ENCODE data around the gene PLN. TPM values are rescaled to one million over a fixed set of nuclear protein-coding genes. Genes with fewer than 3 reads are reported as not detected.

PLN gene
- total and polyA plus RNA-seq, 10 of the 15 experiments (the other 5 are each of a cell fraction or from before 2014, with no cell fraction given) = 0.16 to 0.44 TPM; not detected in 8

DNA sequence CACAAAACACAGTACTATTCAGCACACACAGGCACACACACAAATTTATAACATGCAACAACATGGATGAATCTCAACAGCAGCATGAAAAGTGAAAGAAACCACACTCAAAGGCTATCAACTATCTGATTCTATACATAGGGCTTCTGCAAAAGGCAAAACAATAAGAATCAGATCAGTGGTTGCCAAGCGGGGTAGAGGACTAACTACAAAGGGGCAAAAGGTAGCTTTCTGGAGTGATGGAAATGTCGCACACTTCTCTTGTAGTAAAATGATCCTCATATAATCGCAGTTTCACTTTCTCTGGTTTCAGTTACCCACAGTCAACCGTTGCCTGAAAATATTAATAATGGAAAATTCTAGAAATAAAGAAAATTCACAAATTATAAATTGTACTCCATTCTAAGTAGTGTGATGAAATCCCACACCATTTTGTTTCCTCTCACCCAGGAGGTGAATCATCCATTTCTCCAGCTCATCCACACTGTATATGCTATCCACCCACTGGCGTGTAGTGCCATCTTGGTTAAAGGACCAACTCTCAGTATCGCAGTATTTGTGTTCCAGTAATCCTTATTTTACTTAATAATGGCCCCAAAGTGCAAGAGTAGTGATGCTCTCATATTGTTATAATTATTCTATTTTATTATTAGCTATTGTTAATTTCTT, 12.8 kb upstream of the PLN start:
- Histone ChIP-seq H3K4me1 (ENCODE audit: control insufficient read depth, insufficient read depth, low read length) (no peaks in the 10 kb centered on the region), H3K4me2 (ENCODE audit: control insufficient read depth, insufficient read depth) (no peak overlapping the region), H3K27ac (ENCODE audit: control insufficient read depth, insufficient read depth) (no peak overlapping the region), H3K9me3 (replicated peaks; ENCODE audit: control insufficient read depth, insufficient read depth, low read length) (no peaks in the 10 kb centered on the region; the same call in 2 of the 3 replicates), H3K27me3 (replicated peaks in 1 of 2; ENCODE audit: control insufficient read depth in 2 of 2, insufficient read depth in 2 of 2, low read length in 1 of 2) (no peaks in the 10 kb centered on the region), H2AFZ (ENCODE audit: control insufficient read depth, low read depth, low read length) (no peak overlapping the region), H3K79me2 (ENCODE audit: control insufficient read depth, insufficient read depth, low read length) (no peaks in the 10 kb centered on the region), H3K4me3 (no peak overlapping the region), H4K20me1 (ENCODE audit: control insufficient read depth, insufficient read depth) (no peaks in the 10 kb centered on the region), H3K9ac (ENCODE audit: control insufficient read depth, insufficient read depth, low read length) (no peak overlapping the region), H3K36me3 (ENCODE audit: control insufficient read depth in 2 of 2, insufficient read depth in 2 of 2, low read length in 1 of 2) (no peaks in the 10 kb centered on the region; a peak in 1 of 4 replicates)
- RAD21 ChIA-PET (ENCODE audit: unreplicated experiment) = no interaction called here
- FAIRE-seq (no peak), DNase-seq (ENCODE audit: low read depth, low spot score) (no peak), ATAC-seq (no peak)
- SMC1A ChIA-PET (ENCODE audit: uncharacterized antibody, unreplicated experiment) = interaction anchor here (0.7 kb wide), 1 partner anchor 30 kb away, joined by 3 read pairs; no protein-coding TSS in a partner anchor
- in situ Hi-C loops (cut with MboI) = no loop called here
- intact Hi-C loops (cut with micrococcal nuclease; ENCODE audit: unreplicated experiment) = no loop called here
- WGBS (ENCODE audit: insufficient coverage, insufficient replicate concordance, low lambda C conversion rate, missing lambda C conversion rate) = 89% methylated on average over 6 of the region's 6 CpGs
- TF ChIP-seq, protein P1, sequence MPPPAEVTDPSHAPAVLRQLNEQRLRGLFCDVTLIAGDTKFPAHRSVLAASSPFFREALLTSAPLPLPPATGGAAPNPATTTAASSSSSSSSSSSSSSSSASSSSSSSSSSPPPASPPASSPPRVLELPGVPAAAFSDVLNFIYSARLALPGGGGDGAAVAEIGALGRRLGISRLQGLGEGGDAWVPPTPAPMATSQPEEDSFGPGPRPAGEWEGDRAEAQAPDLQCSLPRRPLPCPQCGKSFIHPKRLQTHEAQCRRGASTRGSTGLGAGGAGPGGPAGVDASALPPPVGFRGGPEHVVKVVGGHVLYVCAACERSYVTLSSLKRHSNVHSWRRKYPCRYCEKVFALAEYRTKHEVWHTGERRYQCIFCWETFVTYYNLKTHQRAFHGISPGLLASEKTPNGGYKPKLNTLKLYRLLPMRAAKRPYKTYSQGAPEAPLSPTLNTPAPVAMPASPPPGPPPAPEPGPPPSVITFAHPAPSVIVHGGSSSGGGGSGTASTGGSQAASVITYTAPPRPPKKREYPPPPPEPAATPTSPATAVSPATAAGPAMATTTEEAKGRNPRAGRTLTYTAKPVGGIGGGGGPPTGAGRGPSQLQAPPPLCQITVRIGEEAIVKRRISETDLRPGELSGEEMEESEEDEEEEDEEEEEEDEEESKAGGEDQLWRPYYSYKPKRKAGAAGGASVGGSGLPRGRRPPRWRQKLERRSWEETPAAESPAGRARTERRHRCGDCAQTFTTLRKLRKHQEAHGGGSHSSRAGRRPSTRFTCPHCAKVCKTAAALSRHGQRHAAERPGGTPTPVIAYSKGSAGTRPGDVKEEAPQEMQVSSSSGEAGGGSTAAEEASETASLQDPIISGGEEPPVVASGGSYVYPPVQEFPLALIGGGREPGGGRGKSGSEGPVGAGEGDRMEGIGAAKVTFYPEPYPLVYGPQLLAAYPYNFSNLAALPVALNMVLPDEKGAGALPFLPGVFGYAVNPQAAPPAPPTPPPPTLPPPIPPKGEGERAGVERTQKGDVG (CRISPR knock-in tag; IDR thresholded peaks at IDR 0.05) = no peak
- TF ChIP-seq SP1 (IDR thresholded peaks at IDR 0.05; ENCODE audit: low read depth, low read length) (no peak), ZSCAN29 (IDR thresholded peaks at IDR 0.05) (no peak), CREB1 (IDR thresholded peaks at IDR 0.05; ENCODE audit: low read depth) (no peak), HDGF (IDR thresholded peaks at IDR 0.05) (no peak), YY1 (IDR thresholded peaks at IDR 0.05; ENCODE audit: low read depth, low read length) (no peak), MEF2A (IDR thresholded peaks at IDR 0.05; ENCODE audit: insufficient read depth, low read depth, low read length) (no peak)
- TF ChIP-seq, protein P2, sequence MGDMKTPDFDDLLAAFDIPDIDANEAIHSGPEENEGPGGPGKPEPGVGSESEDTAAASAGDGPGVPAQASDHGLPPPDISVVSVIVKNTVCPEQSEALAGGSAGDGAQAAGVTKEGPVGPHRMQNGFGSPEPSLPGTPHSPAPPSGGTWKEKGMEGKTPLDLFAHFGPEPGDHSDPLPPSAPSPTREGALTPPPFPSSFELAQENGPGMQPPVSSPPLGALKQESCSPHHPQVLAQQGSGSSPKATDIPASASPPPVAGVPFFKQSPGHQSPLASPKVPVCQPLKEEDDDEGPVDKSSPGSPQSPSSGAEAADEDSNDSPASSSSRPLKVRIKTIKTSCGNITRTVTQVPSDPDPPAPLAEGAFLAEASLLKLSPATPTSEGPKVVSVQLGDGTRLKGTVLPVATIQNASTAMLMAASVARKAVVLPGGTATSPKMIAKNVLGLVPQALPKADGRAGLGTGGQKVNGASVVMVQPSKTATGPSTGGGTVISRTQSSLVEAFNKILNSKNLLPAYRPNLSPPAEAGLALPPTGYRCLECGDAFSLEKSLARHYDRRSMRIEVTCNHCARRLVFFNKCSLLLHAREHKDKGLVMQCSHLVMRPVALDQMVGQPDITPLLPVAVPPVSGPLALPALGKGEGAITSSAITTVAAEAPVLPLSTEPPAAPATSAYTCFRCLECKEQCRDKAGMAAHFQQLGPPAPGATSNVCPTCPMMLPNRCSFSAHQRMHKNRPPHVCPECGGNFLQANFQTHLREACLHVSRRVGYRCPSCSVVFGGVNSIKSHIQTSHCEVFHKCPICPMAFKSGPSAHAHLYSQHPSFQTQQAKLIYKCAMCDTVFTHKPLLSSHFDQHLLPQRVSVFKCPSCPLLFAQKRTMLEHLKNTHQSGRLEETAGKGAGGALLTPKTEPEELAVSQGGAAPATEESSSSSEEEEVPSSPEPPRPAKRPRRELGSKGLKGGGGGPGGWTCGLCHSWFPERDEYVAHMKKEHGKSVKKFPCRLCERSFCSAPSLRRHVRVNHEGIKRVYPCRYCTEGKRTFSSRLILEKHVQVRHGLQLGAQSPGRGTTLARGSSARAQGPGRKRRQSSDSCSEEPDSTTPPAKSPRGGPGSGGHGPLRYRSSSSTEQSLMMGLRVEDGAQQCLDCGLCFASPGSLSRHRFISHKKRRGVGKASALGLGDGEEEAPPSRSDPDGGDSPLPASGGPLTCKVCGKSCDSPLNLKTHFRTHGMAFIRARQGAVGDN (IDR thresholded peaks at IDR 0.05) = no peak
- no TSS peak for BruUV-seq (replicated peaks)
- CTCF ChIA-PET = interaction anchor here (1.7 kb wide), 1 partner anchor 30 kb away, joined by 4 read pairs; no protein-coding TSS in a partner anchor
- POLR2A ChIA-PET = no interaction called here

All from GM12878 (cell line).